ENCODE results near the gene RAD9A. TPM values are rescaled to one million over a fixed set of nuclear protein-coding genes. Genes with fewer than 3 reads are reported as not detected.

RAD9A gene
- total RNA-seq, 1 donor from 2014 or later, result 11.1 TPM

DNA sequence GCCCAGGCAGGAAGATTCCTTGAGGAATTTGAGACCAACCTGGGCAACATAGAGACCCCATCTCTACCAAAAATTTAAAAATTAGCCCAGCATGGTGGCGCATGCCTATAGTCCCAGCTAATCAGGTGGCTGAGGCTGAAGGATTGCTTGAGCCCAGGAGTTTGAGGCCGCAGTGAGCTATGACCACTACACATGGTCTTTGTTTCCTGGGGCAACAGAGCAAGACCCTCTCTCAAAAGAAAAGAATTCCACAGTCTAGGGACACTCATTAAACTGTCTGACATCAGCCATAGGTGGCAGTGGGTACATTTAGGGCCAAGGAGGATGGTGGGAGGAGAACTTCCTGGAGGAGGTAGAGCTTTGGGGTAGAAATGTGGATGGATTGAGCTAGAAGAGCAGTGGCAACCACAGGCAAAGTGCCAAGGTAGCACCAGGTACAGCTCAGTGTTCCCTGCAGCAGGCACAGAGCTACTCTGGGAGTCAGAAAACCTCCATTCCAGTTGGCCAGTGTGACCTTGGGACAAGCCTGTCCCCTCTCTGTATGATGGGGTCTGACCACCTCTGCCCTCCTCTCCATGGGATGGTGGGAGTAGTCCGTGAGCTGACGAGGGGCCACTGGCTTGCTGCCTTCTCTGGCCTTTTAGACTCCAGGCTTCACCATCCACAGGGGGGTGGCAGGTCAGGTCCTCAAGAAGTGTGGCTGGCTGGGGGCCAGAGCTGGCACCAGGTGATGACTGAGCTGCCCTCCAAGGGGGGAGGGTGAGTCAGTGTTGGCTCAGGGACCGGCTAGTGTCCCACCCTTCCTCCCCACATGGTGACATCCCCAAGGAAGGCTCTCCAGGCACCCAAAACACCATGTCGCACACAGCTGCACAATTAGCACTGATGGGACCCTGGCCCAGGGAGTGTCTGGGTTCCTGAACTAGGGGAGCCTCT, 14.6 kb upstream of the RAD9A start:
- DNase-seq (ENCODE audit: low spot score), result no peak
- Mint-ChIP-seq H3K27me3 (ENCODE audit: low read depth) (no peaks in the 10 kb centered on the region), H3K27ac (ENCODE audit: unreplicated experiment) (no peak overlapping the region), H3K4me1 (ENCODE audit: low read depth) (peaks cover 28% of the 10 kb centered on the region), H3K4me3 (ENCODE audit: unreplicated experiment) (no peak overlapping the region), H3K9me3 (ENCODE audit: low read depth) (no peaks in the 10 kb centered on the region), H3K36me3 (ENCODE audit: low read depth) (no peaks in the 10 kb centered on the region)
- TF ChIP-seq, protein P1, sequence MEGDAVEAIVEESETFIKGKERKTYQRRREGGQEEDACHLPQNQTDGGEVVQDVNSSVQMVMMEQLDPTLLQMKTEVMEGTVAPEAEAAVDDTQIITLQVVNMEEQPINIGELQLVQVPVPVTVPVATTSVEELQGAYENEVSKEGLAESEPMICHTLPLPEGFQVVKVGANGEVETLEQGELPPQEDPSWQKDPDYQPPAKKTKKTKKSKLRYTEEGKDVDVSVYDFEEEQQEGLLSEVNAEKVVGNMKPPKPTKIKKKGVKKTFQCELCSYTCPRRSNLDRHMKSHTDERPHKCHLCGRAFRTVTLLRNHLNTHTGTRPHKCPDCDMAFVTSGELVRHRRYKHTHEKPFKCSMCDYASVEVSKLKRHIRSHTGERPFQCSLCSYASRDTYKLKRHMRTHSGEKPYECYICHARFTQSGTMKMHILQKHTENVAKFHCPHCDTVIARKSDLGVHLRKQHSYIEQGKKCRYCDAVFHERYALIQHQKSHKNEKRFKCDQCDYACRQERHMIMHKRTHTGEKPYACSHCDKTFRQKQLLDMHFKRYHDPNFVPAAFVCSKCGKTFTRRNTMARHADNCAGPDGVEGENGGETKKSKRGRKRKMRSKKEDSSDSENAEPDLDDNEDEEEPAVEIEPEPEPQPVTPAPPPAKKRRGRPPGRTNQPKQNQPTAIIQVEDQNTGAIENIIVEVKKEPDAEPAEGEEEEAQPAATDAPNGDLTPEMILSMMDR (IDR thresholded peaks at IDR 0.05), result no peak

DNA sequence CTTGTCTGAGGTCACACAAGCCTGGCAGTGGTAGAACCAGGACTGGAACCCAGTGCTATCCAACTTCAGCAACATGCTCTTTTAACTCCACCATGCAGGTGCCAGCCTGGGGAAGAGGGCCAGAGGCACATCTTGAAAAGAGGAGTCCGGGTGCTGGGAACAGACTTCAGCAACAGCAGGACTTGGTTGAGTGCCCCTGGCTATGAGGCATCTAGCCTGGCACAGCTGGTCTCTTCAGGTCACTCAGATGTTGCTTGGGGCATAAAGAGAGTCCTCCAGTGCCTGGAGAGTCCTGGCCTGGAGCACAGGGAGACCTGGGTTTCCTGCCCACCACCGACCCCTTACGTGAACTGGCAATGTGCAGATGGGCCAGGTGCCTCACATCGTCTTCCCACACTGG, 13.2 kb upstream of the RAD9A start:
- no peaks in the 10 kb centered on the region for H3K27me3 Mint-ChIP-seq (ENCODE audit: low read depth)
- no peak overlapping the region for H3K4me3 Mint-ChIP-seq (ENCODE audit: unreplicated experiment)
- TF ChIP-seq, protein P1 (IDR thresholded peaks at IDR 0.05), result no peak
- no peaks in the 10 kb centered on the region for H3K36me3 Mint-ChIP-seq (ENCODE audit: low read depth)
- H3K9me3 Mint-ChIP-seq (ENCODE audit: low read depth), result no peaks in the 10 kb centered on the region
- DNase-seq (ENCODE audit: low spot score), result no peak
- peaks cover 31% of the 10 kb centered on the region for H3K4me1 Mint-ChIP-seq (ENCODE audit: low read depth)
- no peak overlapping the region for H3K27ac Mint-ChIP-seq (ENCODE audit: unreplicated experiment)

DNA sequence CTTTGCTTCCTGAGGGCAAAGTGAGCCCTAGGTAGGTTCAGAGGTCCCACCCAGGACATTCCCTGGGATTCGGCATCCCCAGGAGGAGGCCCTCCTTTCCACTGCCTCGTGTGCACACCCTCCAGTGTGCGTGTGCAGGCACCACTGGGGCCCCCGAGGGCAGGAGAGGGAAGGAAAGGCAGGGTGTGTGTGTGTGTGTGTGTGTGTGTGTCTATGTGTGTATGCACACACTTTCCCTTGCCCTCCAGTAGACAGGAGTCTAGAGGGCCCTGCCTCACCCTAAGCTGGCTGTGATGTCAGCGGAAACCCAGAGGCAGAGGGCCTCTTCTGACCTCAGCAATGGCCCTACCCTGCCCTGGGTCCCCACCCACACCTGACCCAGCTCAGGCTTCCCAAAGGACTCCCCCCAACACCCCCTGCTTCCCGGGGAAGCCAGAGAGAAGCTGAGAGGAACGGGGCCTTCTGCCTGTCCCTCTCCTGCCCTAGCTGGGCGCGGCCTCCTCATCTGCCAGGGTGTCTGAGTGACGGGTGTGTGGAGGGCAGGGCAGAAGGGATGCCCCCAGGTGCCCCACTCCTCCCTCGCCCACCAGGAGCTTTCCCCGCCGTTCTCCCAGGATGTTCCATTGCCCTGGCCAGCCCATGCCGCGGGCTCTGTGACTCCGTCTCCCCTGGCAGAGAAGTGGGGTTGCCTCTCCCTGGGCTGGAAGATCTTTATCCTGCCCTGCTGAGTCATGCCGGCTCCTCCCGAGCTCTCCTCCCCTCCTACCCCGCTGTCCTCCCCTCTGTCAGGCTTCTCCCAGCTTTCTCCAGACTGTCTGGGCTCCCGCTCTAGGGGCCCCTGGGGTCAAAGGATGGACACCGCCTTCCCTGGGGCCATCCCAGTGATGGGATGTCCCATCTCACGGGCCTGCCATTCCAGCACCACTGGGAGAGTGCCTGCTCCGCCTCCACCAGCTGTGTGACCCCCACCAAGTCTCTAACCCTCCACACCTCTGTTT, 12.4 kb upstream of the RAD9A start:
- H3K4me3 Mint-ChIP-seq (ENCODE audit: unreplicated experiment), result no peak overlapping the region
- DNase-seq (ENCODE audit: low spot score), result no peak
- TF ChIP-seq, protein P1 (IDR thresholded peaks at IDR 0.05), result no peak
- H3K36me3 Mint-ChIP-seq (ENCODE audit: low read depth), result no peaks in the 10 kb centered on the region
- no peaks in the 10 kb centered on the region for H3K27me3 Mint-ChIP-seq (ENCODE audit: low read depth)
- H3K4me1 Mint-ChIP-seq (ENCODE audit: low read depth), result peaks cover 26% of the 10 kb centered on the region
- no peaks in the 10 kb centered on the region for H3K9me3 Mint-ChIP-seq (ENCODE audit: low read depth)
- no peak overlapping the region for H3K27ac Mint-ChIP-seq (ENCODE audit: unreplicated experiment)

DNA sequence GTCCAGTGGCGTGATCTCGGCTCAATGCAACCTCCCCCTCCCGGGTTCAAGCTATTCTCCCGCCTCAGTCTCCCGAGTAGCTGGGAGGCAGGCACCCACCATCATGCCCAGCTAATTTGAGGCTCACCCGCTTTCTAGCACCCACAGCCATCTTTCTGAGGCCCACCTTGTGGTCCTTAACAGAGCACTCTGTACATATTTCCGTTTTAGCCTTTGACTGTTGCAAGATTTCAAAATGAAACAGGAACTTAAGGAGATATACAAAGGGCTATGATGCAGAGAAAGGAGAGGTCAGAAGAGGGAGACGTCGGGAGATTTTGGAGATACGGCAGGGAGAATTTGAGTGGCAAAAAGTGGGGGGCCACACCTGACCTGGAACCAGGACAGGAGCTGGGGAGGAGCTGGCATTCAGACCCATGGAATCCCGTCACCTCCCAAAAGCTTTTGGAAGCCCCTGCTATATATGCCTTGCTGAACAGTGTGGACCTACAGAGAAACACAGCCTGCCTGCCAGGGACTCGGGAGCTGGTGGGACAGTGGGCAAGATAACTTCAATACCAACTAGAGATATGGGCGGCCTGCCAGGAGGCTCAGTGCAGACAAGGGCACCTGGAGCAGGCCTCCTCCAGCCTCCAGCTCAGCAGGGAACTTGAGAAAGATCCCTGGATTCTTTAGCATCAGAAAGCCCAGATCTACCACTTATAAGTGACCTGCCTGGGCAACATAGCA, 10.4 kb upstream of the RAD9A start:
- Mint-ChIP-seq H3K4me3 (ENCODE audit: unreplicated experiment) (no peak overlapping the region), H3K27me3 (ENCODE audit: low read depth) (no peaks in the 10 kb centered on the region), H3K36me3 (ENCODE audit: low read depth) (no peaks in the 10 kb centered on the region), H3K27ac (ENCODE audit: unreplicated experiment) (no peak overlapping the region), H3K4me1 (ENCODE audit: low read depth) (peaks cover 26% of the 10 kb centered on the region), H3K9me3 (ENCODE audit: low read depth) (no peaks in the 10 kb centered on the region)
- DNase-seq (ENCODE audit: low spot score), result no peak
- TF ChIP-seq, protein P1 (IDR thresholded peaks at IDR 0.05), result no peak
